NCI-H446 treated with DMSO at 0.1 percent for 48 hours (cell line): ENCODE measurements around the gene TBX10.
"Not testable (repeated sequence)": the region's sequence is repeated elsewhere in the genome, so short reads cannot be mapped to it uniquely, and the experiment has no call there.

Experiments used
- DNase-seq: peaks from one replicate; lab custom pipeline; 2025; lab: John Stamatoyannopoulos, UW

The TBX10 gene

GRCh38 chr11:67599149-67599548 lies 40.4 kb downstream of the TBX10 start:
- no peak for DNase-seq

GRCh38 chr11:67597963-67598362 lies 41.6 kb downstream of the TBX10 start:
- DNase-seq: not testable (repeated sequence)

GRCh38 chr11:67597458-67597857 lies 42.1 kb downstream of the TBX10 start:
- not testable (repeated sequence) for DNase-seq

GRCh38 chr11:67596753-67597300 lies 42.7 kb downstream of the TBX10 start:
- DNase-seq: no peak

- no peak for DNase-seq
Measured at GRCh38 chr11:67594480-67594879, 45.1 kb downstream of the TBX10 start.

- DNase-seq: no peak
Measured at GRCh38 chr11:67593565-67593905, 46.0 kb downstream of the TBX10 start.

- DNase-seq: no peak
Measured at GRCh38 chr11:67592880-67593564, 46.5 kb downstream of the TBX10 start.

- not testable (repeated sequence) for DNase-seq
Measured at GRCh38 chr11:67588899-67589415, 50.6 kb downstream of the TBX10 start.

GRCh38 chr11:67588136-67588503 lies 51.4 kb downstream of the TBX10 start:
- DNase-seq: no peak

GRCh38 chr11:67586568-67587250 lies 52.9 kb downstream of the TBX10 start:
- DNase-seq: no peak

- DNase-seq: no peak
Measured at GRCh38 chr11:67585911-67586310, 53.7 kb downstream of the TBX10 start.

GRCh38 chr11:67584881-67585873 lies 54.4 kb downstream of the TBX10 start:
- no peak for DNase-seq

- DNase-seq: no peak
Measured at GRCh38 chr11:67584205-67584880, 55.2 kb downstream of the TBX10 start.

GRCh38 chr11:67583247-67584204 lies 56.0 kb downstream of the TBX10 start, which contains the start of gene GSTP1:
Gene GSTP1, plus strand, starts transcription at chr11:67583812. Its CDS starts 32 bp downstream, at chr11:67583844.
- DNase-seq: peak; percentile 78

GRCh38 chr11:67582011-67582410 lies 57.6 kb downstream of the TBX10 start:
- no peak for DNase-seq

- no peak for DNase-seq
Measured at GRCh38 chr11:67581469-67581868, 58.1 kb downstream of the TBX10 start.
